T-helper 2 cell (primary cell): ENCODE results near the gene RALA.

Experiments
- DNase-seq, 5 experiments: peaks; one replicate each; pipeline versions ENCODE4 v3.0.0 to v3.0.0-alpha.2; 2012 to 2022

Gene RALA

DNA sequence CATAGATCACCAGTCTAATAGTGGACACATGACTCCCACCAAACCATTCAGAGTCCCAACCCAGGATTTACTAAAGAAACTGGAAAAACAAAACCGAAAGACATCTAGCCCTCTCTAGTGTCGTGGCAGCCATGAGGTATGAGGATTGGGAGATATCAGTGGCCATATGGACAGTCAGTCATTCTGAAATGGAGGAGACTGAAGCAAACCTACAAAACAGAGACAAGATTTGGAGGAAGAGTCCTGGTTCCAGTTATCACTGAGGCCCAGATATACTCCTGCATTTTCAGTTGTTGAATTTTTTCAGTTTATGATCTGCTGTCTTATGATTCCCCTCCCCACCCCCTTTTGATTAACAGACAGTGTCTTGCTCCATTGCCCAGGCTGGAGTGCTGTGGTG is 9.1 kb upstream of the RALA start:
- DNase-seq, result no peak

DNA sequence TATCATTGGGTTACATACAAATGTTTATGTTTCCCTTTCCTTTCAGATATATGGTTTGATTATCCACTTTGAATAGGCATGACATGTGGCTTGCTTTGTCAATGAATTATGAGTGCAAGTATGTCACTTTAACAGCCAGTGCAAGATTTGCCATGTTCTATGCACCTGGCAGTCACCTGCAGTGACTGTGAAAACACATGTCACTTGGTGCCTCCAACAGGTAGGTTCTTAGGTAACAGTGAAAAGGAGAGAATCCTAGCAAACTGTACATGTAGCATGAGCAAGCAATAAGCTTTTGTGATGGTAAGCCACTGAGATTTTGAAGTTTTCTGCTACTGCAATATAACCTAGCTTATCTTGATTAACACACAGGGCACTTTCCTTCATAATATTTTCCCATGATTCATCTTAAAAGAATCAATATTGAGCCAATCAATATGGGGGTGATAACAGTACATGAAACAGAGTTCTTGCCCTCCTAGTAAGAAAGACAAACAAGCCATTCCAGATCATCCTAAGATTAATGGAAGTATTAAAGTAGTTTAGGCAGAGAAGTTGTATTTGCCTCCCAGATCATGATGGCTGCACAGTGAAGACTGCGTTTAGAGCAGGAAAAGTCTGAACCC is 7.9 kb upstream of the RALA start:
- DNase-seq, result no peak

DNA sequence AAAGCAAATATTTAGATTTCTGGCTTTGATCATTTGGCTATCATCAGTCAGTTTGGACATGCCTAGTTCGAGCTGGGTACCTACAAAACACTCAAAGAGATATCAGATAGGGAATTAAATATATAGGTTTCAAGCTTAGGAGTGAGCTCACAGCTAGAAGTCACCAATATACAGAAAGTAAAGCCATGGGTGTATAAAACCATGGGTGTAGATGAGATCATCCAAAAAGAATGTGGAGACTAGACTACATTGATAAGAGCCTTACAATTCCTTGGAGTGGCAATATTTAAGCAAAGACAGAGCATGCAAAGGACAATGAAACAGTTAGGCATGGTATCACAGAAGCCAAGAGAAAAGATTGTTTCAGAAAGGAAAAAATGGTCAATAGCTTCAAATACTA is 7.2 kb upstream of the RALA start:
- no peak for DNase-seq

DNA sequence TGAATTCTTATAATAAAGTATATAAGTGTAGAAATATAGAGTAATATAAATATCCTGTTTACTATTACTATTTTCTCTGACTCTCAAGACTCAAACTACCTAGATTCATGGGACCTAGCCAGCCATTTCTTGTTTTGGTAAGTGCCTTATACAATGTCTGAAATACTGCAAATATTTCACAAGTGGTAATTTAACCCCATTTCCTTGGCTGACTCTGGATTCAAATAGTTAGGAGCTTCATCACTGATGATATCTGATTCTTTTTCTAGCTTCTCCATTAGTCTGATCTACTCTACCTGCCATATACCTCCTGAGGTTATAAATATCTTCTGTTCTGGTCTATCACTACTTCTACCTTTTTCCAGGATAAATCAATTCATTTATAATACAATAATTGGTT is 6.4 kb upstream of the RALA start:
- DNase-seq, result no peak

DNA sequence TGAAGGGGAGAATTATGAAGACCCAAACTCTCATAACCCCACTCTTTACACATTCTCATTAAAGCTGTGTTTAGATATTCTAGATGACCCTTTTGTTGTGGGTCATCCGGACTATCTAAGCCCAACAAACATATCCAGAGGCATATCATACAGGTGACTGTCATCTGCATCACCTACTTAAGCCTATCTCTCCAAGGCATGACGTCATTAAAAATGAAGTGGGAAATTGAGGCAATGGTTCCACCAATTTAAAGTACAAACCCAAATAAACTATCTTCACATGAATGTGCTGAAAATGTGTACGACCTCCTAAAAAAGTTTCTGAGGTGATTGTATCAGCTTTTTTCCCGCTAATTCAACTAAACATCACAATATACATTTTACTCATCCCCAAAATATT is 4.5 kb upstream of the RALA start:
- no peak for DNase-seq

DNA sequence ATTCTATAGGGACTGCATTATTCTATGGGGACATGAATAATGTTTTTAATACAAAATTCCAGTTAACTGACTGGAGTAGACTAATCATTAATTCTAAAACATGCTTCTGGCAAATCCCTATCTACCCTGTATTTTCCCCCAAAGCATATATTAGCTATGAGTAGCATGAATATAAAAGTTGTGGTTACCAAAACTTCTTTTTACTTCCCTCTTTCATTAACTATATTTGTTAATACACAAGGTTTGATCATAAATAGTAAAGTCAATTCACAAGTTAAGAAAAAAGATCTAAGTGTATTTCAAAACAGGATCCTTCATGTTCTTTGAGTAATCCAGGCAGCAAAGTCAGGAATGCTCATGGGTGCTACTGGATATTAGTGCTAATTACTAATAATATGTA is 2.9 kb upstream of the RALA start:
- DNase-seq, result no peak

DNA sequence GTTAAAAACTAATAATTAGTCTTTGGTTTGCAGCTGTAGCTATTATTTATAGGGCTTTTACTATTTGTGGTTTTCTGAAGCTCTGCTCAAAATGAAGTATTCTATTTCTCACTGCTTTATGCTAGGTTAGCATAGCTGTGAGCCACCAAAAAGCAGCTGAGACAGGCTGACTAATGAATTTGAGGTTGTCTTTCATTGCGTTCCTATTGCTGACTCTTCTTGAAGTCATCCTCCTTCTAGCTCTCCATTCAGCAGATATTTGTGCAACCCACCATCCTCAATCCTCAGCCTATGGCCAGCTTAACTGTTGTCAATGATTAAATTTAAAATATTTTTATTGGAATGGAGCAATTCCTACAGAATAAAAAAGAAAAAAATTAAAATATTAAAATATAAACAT is 2.1 kb upstream of the RALA start:
- no peak for DNase-seq

DNA sequence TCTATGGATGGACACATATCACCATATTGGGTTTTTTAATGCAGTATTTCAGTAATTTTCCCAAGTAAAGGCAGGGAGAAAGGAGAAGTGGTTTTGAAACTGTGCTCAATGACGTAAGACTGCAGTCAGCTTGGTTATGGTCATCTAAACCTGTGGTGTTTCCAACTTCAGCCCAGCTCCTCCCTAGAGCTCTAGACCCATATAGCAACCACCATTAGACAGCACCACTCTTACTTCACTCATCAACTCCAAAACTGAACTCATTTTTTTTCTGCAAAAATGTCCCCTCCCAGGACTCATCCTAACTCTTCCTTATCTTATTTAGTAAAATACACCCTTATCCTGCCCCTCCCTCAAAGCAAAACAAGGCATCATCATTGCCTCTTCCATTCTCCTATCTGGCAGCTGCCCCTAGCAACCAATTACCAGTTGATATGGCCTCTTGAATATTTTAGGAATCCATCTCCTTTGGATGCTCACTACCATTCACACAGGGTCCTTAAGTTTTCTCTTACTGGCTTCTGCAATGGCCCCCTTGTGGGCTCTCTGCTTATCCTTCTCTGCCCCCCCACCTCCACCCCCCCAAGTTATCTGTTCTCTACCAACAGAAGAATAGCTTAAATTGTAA is 1.5 kb upstream of the RALA start:
- DNase-seq, result no peak

DNA sequence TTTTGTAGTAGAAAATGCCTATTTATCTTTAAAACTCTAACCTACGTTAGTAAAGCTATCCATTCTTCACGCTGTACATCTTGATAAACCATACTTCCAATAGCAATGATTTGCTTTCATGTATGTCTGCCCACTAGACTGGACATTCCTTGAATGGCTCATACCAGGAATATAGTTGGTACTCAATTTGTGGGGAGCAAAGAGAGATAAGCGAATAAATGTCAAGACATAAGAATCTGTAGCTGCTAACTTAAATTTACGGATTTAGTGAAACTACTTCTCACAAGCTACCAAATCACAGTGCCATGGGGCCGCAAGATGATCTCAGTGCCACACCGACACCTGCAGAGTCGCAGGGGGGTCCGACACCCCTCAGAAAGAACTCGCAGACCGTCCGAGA is 763 bp upstream of the RALA start:
- DNase-seq, result no peak

DNA sequence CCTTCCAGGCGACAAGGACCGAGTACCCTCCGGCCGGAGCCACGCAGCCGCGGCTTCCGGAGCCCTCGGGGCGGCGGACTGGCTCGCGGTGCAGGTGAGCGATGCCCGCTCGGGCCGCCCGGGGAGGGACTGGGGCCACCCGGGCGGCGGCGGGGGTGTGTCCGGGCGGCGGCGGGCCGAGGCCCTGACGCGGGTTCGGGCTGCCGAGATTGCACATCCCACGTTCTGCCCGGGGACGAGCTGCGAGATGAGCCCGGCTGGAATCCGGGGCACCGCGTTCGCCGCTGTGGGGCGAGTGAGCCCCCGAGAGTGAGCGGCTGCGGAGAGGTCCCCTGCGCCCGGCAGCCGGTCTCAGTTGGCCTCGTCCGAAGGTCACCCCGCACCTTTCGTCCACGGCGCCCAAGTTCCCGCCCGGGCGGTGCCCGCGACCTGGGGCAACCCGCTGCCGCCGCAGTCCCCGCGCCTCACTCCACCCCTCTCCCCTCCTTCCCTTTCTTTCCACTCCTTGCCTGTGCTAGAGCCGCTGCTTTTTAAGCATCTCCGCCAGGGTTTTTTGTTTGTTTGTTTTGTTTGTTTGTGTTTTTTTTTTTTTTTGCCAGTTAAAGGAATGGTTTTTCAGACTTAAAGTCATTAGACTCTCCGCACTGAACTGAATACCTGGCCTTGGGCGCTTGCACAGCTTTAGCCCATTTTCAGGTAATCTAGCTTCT is 515 bp downstream of the RALA start:
- peak in 1 of 5 experiments; percentile 30 for DNase-seq

DNA sequence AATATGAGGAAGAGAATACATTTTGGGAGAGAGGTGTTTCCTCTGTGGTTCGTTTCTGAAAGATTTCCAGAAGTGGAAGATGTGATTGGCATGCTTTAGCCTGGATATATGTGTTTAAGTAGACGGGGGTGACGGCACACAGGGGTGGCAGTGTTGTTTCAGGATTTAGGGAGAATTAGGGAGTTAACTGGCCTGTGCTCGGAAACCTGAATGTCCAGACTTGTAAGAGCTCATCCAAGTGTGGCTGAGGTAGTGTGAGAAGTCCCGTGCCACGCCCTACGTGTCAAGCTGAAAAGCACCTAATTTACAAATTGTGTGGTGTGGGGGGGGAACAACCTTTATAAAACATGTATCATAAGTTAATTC is 1.1 kb downstream of the RALA start:
- DNase-seq, result no peak

DNA sequence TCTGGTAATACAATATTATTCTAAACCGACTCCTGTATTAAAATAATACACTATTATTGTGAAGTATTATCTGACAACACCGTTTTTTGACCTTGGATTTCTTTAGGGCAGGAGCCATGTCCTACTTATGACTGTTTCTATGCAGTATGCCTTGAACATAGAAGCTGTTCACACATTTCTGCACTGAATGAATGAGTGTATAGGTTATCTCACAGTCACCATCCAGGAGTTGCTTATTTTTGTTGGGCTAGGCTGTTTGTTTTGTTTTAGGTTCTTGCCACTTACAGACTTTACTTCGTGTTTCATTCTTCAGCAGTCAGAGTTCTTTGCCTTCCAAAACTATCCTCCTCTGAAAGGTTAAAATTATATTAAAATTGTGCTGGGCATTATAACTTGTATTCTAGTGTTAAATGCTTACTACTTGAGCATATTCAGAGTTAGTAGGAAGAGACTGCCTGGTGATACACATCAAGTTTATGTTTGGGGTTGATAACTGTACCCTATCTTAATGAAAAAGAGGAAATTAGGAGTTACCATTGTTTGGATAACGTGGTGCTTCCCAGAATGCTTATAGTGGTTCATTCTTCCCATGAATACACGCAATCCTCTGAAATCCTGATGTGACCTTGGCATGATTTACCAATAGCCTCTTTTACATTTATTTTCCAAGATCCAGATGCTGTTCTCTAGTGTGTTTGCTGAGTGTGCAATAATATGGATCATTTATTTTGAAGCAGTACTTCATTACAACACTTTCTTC is 1.7 kb downstream of the RALA start:
- no peak for DNase-seq

DNA sequence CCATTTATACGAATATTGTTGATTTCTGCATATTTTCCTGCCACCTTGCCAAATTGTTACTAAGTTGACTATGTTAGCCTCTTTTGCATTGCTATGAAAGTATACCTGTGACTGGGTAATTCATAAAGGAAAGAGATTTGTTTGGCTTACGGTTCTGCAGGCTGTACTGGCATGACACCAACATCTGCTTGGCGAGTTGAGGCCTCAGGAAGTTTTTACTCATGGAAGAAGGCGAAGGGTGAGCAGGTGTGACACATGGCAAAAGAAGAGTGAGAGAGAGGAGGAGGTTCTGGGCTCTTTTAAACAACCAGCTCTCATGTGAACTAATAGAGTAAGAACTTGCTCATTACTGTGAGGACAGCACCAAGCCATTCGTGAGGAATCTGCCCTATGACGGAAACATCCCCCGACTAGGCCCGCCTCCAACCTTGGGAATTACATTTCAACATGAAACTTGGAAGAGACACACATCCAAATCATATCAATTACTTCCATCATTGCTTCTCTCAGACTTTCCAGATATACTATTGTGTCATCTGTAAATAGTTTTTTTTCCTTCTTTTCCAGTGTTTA is 8.4 kb downstream of the RALA start:
- no peak for DNase-seq

DNA sequence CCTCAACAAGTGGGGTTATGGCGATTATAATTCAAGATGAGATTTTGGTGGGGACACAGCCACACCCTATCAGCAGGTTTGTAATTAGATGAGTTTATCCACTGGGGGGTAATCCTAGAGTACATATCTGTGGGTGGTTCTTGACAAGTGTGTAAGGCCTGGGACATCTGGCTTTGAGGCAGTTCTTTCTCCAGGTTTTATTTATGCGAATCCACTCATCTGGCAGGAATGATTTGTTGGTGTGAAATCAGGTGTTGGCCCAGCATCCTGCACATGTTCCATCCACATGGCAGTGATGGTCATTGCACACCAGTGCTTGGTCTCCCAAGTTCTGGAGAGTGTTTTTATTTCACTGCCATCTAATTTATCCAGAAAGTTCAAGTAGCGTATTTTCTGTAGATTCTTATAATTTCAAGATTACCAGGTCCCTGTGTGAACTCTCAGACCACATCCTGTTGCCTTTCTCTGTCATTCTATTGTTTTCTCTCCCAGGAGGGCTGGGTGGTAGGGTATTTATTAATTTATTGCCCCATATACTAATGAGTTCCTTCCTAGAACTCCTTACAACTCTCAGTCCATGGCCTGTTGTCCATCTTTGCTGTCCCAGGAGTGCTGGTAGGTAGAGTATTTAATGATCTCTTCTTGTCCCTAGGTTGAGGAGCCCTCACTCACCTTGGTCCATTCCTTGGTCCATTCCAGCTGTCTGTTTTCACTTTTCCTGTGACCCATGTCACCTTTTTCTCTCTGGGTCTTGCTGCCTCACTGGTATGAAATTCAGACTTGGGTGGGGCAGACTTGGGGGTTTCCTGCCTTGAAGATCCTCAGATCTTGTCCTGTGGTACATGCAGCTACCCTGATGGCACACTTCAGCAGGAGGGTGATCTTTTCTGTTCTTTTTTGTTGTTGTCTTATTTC is 10.4 kb downstream of the RALA start:
- peak in 2 of 5 experiments; percentile 8 to 67 for DNase-seq

DNA sequence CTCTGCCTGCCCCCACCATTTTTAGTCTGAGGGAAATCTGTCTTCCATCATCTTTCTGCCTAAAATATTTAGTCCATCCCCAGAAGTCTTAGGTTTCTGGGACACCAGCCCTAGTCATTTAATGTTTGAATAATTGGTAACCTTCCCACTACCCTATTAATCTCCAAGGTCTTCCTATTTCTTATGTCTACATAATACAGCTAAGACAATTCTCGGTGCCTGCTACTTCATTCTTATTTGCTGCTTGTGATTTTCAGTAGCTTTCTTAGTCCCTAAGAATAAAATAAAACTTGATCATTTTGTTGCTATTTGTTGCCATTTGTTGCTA is 11.1 kb downstream of the RALA start:
- DNase-seq, result no peak

DNA sequence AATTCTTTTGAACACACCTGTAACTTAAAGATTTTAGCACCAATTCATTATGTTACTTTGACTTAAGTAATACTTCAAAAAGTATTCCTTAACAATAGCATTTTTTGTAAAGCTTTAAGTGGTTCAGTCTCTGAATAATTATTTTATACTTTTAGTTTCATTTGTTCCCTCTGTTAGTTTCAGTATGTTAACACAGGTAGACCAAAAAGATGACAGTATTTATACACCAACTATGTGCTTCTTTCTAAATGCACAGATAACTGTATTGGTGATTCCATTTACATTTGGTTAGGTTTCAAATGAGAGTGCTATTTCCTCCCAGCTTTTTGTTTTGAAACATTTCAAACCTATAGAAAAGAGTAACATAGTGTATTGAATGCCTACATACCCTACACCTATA is 14.0 kb downstream of the RALA start:
- DNase-seq, result no peak

DNA sequence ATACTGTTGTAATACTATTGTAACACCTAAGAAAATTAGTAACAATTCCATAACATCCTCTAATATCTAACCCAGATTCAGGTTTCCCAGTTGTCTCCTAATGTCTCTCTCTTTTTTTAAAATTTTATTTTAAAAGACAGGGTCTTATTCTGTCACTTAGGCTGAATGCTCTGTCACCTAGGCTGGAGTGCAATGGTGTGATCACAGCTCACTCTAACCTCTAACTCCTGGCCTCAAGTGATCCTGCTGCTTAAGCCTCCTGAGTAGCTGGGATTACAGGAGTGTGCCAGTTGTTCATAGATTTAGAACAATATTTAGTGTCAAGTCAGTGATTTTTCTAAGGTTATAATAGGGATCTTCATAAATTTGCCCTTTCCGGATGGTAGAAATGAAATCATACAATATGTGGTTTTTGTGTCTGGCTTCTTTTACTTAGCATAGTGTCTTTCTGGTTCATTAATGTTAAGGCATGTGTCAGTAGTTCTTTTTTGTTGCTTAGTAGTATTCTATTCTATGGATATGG is 14.7 kb downstream of the RALA start:
- no peak for DNase-seq

DNA sequence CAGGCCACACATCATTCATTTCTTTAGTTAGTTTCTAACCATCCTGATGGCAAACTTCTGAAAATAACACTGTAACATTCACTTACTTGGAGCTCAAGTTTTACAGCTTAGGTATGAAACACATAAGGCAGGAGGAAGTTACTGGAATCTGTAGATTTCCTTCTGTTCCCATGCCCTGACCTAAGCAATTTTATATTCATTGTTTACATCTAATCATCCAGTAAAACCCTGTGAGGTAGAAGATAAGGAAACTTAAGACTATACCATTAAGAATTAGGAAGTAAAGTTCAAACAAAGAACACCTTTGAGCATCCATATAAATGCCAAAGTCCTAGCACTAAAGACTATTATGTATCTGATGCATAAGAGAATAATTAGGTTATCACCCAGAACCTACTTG is 19.5 kb downstream of the RALA start:
- no peak for DNase-seq

DNA sequence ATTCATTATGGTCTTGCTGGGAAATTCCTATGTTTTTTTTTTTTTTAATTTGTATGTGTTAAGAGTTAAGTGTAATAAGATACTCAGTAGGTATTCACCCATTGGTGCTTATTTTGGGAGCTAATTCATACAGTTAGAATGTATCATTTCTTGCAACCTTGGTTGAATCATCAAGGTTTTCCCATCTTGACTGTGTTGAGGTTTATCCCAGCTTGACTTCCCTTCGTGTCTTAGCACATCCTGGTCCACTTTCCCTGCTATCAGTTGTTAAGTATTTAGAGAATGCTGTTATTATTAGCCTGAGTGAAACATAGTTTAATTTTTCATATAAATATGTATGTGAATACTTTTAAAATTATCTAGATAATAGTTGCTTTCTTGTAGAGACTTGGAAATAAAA is 20.8 kb downstream of the RALA start:
- DNase-seq, result no peak

DNA sequence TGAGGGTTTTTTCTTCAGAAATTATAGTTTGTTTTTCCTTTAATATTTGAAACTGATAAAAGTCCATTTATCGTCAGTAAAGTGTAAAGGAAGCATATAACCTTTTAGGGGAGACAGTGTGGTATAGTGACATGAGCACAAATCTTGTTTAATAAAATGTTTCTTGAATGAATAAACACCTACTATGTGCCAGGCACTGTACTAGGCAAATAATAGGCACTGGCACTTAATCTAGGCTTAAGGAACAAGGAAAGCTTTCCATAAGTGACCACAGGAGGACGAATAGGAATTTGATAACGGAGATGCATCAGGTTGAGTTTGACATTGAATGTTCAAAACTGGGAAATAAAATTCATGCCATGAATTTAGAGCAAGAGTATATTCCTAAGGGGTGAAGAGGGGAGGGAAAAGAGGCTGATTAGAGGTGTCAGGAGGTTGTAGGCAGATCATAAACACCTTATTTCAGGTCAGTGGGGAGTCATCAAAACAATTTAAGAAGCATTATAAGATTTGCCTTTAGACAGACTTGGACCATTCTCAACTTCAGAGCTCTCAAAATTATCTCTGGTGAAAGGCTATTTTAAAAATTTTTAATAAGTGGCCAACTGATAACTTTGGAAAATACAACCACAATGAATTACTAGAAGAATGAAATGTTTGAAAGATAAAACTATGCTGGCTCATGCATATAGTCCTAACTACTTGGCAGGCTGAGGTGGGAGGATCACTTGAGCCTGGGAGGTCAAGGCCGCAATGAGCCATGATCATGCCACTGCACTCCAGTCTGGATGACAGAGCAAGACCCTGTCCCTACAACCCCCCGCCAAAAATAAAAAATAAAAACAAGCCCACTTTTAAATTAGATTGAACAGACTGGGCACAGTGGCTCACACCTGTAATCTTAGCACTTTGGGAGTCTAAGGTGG is 22.4 kb downstream of the RALA start:
- no peak for DNase-seq

DNA sequence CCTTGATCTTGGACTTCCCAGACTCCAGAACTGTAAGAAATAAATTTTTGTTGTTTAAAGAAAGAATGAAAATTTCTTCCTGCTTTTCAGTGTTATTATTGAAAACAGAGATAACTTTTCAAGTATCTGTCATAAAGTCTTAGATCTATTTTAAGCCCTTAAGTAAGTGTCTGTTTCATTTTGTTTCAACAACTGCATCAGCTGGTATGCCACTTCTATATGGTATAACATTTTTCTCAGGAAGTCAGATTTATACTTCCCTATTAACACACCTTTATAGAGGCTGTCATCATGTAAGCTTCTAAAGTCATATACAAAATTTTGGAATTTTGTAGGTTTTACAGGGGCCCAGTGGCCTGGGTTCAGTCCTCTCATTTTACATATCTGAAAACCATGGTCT is 24.4 kb downstream of the RALA start:
- no peak for DNase-seq
